ENCODE results near the gene KRT80.

- TF ChIP-seq REST (IDR thresholded peaks at IDR 0.05; ENCODE audit: insufficient read depth in 1 of 2, low read depth in 2 of 2, low read length in 1 of 2) (no peak), CTCF (IDR thresholded peaks at IDR 0.05) (no peak), POLR2AphosphoS5 (IDR thresholded peaks at IDR 0.05; ENCODE audit: low read depth, low read length) (no peak), SIN3A (IDR thresholded peaks at IDR 0.05; ENCODE audit: borderline replicate concordance, insufficient read depth, low read depth, low read length) (no peak), TCF7L2 (IDR thresholded peaks at IDR 0.05; ENCODE audit: low read depth, low read length) (no peak)
These were observed 15.3 kb upstream of the KRT80 start for GRCh38 chr12:52207106-52207505.

Data from Panc1 (cell line).